H9 (cell line): ENCODE data around the gene LHPP. TPM values are rescaled to one million over a fixed set of nuclear protein-coding genes. Genes with fewer than 3 reads are reported as not detected.

Source experiments
- DNase-seq: peaks from one replicate; pipeline ENCODE4 v3.0.0-alpha.2; 2017
- H2AFZ ChIP-seq: one replicate; pipeline ENCODE4 v1.6.1; 2013; ENCODE audit warnings: mild to moderate bottlenecking, low read length, control low read depth, moderate library complexity
- H2AK5ac ChIP-seq: 2 replicates; pipeline ENCODE4 v1.6.1; 2013; ENCODE audit warnings: low read length, control low read depth, mixed read lengths; ENCODE audit not compliant: insufficient read length
- H2BK120ac ChIP-seq: one replicate; pipeline ENCODE4 v1.6.1; 2013; ENCODE audit warnings: low read depth, mild to moderate bottlenecking, low read length, control low read depth, inconsistent platforms; ENCODE audit not compliant: poor library complexity, severe bottlenecking
- H2BK12ac ChIP-seq: 2 replicates; pipeline ENCODE4 v1.6.1; 2013; ENCODE audit warnings: low read length, control low read depth, mixed read lengths, low read depth; ENCODE audit not compliant: insufficient read length
- H2BK15ac ChIP-seq: 2 replicates; pipeline ENCODE4 v1.6.1; 2013; ENCODE audit warnings: low read depth, low read length, control low read depth
- H2BK20ac ChIP-seq: one replicate; pipeline ENCODE4 v1.6.1; 2013; ENCODE audit warnings: low read depth, mild to moderate bottlenecking, low read length, control low read depth, inconsistent platforms; ENCODE audit not compliant: poor library complexity, severe bottlenecking
- H2BK5ac ChIP-seq: 2 replicates; pipeline ENCODE4 v1.6.1; 2013; ENCODE audit warnings: low read length, control low read depth, mixed read lengths; ENCODE audit not compliant: insufficient read length
- H3K14ac ChIP-seq: 2 replicates; pipeline ENCODE4 v1.6.1; 2013; ENCODE audit warnings: low read length, control low read depth; ENCODE audit not compliant: insufficient read depth
- H3K18ac ChIP-seq: 2 replicates; pipeline ENCODE4 v1.6.1; 2013; ENCODE audit warnings: low read depth, mild to moderate bottlenecking, mixed read lengths, low read length, control low read depth; ENCODE audit not compliant: insufficient read length
- H3K23ac ChIP-seq: 2 replicates; pipeline ENCODE4 v1.6.1; 2013; ENCODE audit warnings: low read length, control low read depth, mixed read lengths, low read depth; ENCODE audit not compliant: insufficient read length
- H3K23me2 ChIP-seq: 2 replicates; pipeline ENCODE4 v1.6.1; 2013; ENCODE audit warnings: low read depth, mild to moderate bottlenecking, mixed read lengths, low read length, control low read depth; ENCODE audit not compliant: insufficient read length, poor library complexity, severe bottlenecking
- H3K27ac ChIP-seq: 2 replicates; pipeline ENCODE4 v1.5.1; 2013; ENCODE audit warnings: low read length, control low read depth, mixed read lengths, low read depth; ENCODE audit not compliant: insufficient read length
- H3K27me3 ChIP-seq: 2 replicates; pipeline ENCODE4 v1.6.1; 2013; ENCODE audit warnings: low read length, control low read depth, inconsistent platforms; ENCODE audit not compliant: insufficient read depth
- H3K4ac ChIP-seq: 2 replicates; pipeline ENCODE4 v1.6.1; 2013; ENCODE audit warnings: low read depth, mild to moderate bottlenecking, control low read depth, inconsistent platforms, low read length, moderate library complexity
- H3K4me1 ChIP-seq: 2 replicates; pipeline ENCODE4 v1.6.1; 2013; ENCODE audit warnings: low read length, control low read depth, inconsistent platforms; ENCODE audit not compliant: insufficient read depth
- H3K4me2 ChIP-seq: 2 replicates; pipeline ENCODE4 v1.6.1; 2013; ENCODE audit warnings: low read length, control low read depth, mixed read lengths; ENCODE audit not compliant: insufficient read length, insufficient read depth
- H3K56ac ChIP-seq: 2 replicates; pipeline ENCODE4 v1.6.1; 2013; ENCODE audit warnings: low read depth, mild to moderate bottlenecking, mixed read lengths, low read length, control low read depth; ENCODE audit not compliant: insufficient read length
- H3K79me1 ChIP-seq: 2 replicates; pipeline ENCODE4 v1.6.1; 2013; ENCODE audit warnings: low read depth, mild to moderate bottlenecking, moderate library complexity, low read length, control low read depth, inconsistent platforms; ENCODE audit not compliant: insufficient read depth, poor library complexity, severe bottlenecking
- H3K79me2 ChIP-seq: 2 replicates; pipeline ENCODE4 v1.6.1; 2013; ENCODE audit warnings: low read length, control low read depth, inconsistent platforms; ENCODE audit not compliant: insufficient read depth
- H3K9ac ChIP-seq: 2 replicates; pipeline ENCODE4 v1.6.1; 2013; ENCODE audit warnings: low read length, control low read depth, mixed read lengths; ENCODE audit not compliant: insufficient read length; ENCODE audit errors: extremely low read depth
- H3K9me3 ChIP-seq: one replicate; pipeline ENCODE4 v1.6.1; 2013; ENCODE audit warnings: low read depth, low read length, inconsistent platforms; ENCODE audit not compliant: control insufficient read depth
- H3T11ph ChIP-seq: one replicate; pipeline ENCODE4 v1.6.1; 2013; ENCODE audit warnings: mild to moderate bottlenecking, low read length, control low read depth, inconsistent platforms
- H4K20me1 ChIP-seq: one replicate; pipeline ENCODE4 v1.6.1; 2013; ENCODE audit not compliant: control insufficient read depth, insufficient read length, insufficient read depth
- H4K5ac ChIP-seq: 2 replicates; pipeline ENCODE4 v1.6.1; 2013; ENCODE audit warnings: low read depth, mild to moderate bottlenecking, mixed read lengths, low read length, control low read depth; ENCODE audit not compliant: insufficient read length
- H4K8ac ChIP-seq: replicated peaks from 2 replicates; pipeline ENCODE4 v1.6.1; 2013; ENCODE audit warnings: low read length, control low read depth, mixed read lengths, low read depth; ENCODE audit not compliant: insufficient read length
- H4K91ac ChIP-seq: 2 replicates; pipeline ENCODE4 v1.6.1; 2013; ENCODE audit warnings: low read depth, mild to moderate bottlenecking, moderate library complexity, mixed read lengths, low read length, control low read depth; ENCODE audit not compliant: insufficient read length
- H3K27ac Mint-ChIP-seq, 3 experiments: 2 replicates in 2 of 3; 3 replicates in 1 of 3; pipeline ENCODE4 v1.8.0; 2020 to 2021; ENCODE audit warnings: mixed read lengths in 3 of 3, mild to moderate bottlenecking in 1 of 3, moderate library complexity in 1 of 3
- H3K27me3 Mint-ChIP-seq: 2 replicates; pipeline ENCODE4 v1.8.0; 2021; ENCODE audit warnings: low read depth, mild to moderate bottlenecking, moderate library complexity, mixed read lengths
- H3K36me3 Mint-ChIP-seq, 3 experiments: 2 replicates in 2 of 3; 3 replicates in 1 of 3; pipeline ENCODE4 v1.8.0; 2020 to 2021; ENCODE audit warnings: low read depth in 3 of 3, mixed read lengths in 3 of 3; ENCODE audit not compliant: insufficient read depth in 1 of 3
- H3K4me1 Mint-ChIP-seq, 2 experiments: 2 replicates each; pipeline ENCODE4 v1.8.0; 2020; ENCODE audit warnings: mixed read lengths in 2 of 2
- H3K4me3 Mint-ChIP-seq, 2 experiments: 2 replicates in 1 of 2; 3 replicates in 1 of 2; pipeline ENCODE4 v1.8.0; 2020 to 2021; ENCODE audit warnings: mild to moderate bottlenecking in 2 of 2, mixed read lengths in 2 of 2, moderate library complexity in 1 of 2
- H3K9me3 Mint-ChIP-seq, 2 experiments: 2 replicates in 1 of 2; 3 replicates in 1 of 2; pipeline ENCODE4 v1.8.0; 2020; ENCODE audit warnings: mild to moderate bottlenecking in 2 of 2, mixed read lengths in 2 of 2, moderate library complexity in 1 of 2
- CTCF ChIP-seq: fragments of 200-600 bp; sonication (generic); conservative IDR thresholded peaks from 3 replicates; pipeline ENCODE4 v1.8.0; 2021; ENCODE audit warnings: antibody characterized with exemption, mild to moderate bottlenecking
- WGBS: extraction: QIAGEN DNeasy Blood & Tissue Kit; methylation state at CpG from one replicate; pipeline ENCODE4 v1.1.7; 2013; ENCODE audit warnings: missing lambda C conversion rate, low lambda C conversion rate, mixed read lengths; ENCODE audit not compliant: insufficient read length; ENCODE audit errors: extremely low coverage; 5-methylcytosine and 5-hydroxymethylcytosine counted together
- total RNA-seq: library from RNA; stranded (reverse); gene quantifications from 2 replicates; pipeline ENCODE4 v1.2.1, GENCODE V29; 2021

Gene LHPP
- total RNA-seq, 1 experiment from 2014 or later: 29.6 TPM

- no peak overlapping the region for H2BK5ac ChIP-seq
- H3K14ac ChIP-seq: no peak overlapping the region
- H3K79me2 ChIP-seq: peaks cover 3% of the 10 kb centered on the region; the same call in 1 of the 2 replicates
- peaks cover 4% of the 10 kb centered on the region; the same call in 1 of the 2 replicates for H3K4me1 ChIP-seq
- Mint-ChIP-seq H3K27me3 (peaks cover 13% of the 10 kb centered on the region), H3K9me3 (no peaks in the 10 kb centered on the region), H3K36me3 (peaks cover 5 to 16% (median 9%) of the 10 kb centered on the region in 3 experiments; a peak in 5 of 7 replicates), H3K27ac (no peak overlapping the region; a peak in 1 of 7 replicates), H3K4me1 (peaks cover 24 to 27% of the 10 kb centered on the region in 2 experiments), H3K4me3 (no peak overlapping the region)
- no peak overlapping the region for H3K4me2 ChIP-seq
- H3K23ac ChIP-seq: no peak overlapping the region
- H2AK5ac ChIP-seq: no peak overlapping the region
- H3K27me3 ChIP-seq: no peaks in the 10 kb centered on the region
- H3K4ac ChIP-seq: no peak overlapping the region
- H4K5ac ChIP-seq: no peak overlapping the region
- no CpG with 5 or more reads among the region's 2 CpGs for WGBS
- H4K8ac ChIP-seq: no peak overlapping the region
- no peaks in the 10 kb centered on the region for H3K9me3 ChIP-seq
- H3K23me2 ChIP-seq: peaks cover 9% of the 10 kb centered on the region
- no peak overlapping the region for H3K27ac ChIP-seq
- no peak overlapping the region for H2BK15ac ChIP-seq
- TF ChIP-seq CTCF: no peak
- no peak overlapping the region for H3K56ac ChIP-seq
- H3K79me1 ChIP-seq: peaks cover 6% of the 10 kb centered on the region
- no peak overlapping the region for H3K18ac ChIP-seq
- no peak overlapping the region for H4K91ac ChIP-seq
- DNase-seq: no peak
- H4K20me1 ChIP-seq: no peaks in the 10 kb centered on the region
- H3K9ac ChIP-seq: no peak overlapping the region
- H3T11ph ChIP-seq: no peak overlapping the region
- H2BK20ac ChIP-seq: no peak overlapping the region
- no peak overlapping the region for H2AFZ ChIP-seq
- H2BK120ac ChIP-seq: no peak overlapping the region
- H2BK12ac ChIP-seq: no peak overlapping the region
Observed at GRCh38 chr10:124415210-124415609, 46.4 kb upstream of the LHPP start.
